GM12878 (cell line): Measurements from ENCODE around the gene GLT1D1. TPM values are rescaled to one million over a fixed set of nuclear protein-coding genes. Genes with fewer than 3 reads are reported as not detected.

Source experiments
- ATF3 ChIP-seq: IDR thresholded peaks from 2 replicates; pipeline ENCODE4 v1.6.1; 2011; ENCODE audit warnings: low read depth, mild to moderate bottlenecking, low read length, moderate library complexity, borderline replicate concordance; ENCODE audit errors: extremely low read depth
- BCLAF1 ChIP-seq: fragments of 450-650 bp; IDR thresholded peaks from 2 replicates; pipeline ENCODE4 v1.6.1; 2017; ENCODE audit warnings: antibody characterized with exemption, mild to moderate bottlenecking, moderate library complexity
- BRCA1 ChIP-seq: IDR thresholded peaks from 2 replicates; pipeline ENCODE4 v1.6.1; 2011; ENCODE audit warnings: low read depth, low read length, improper control_type of control experiment
- E4F1 ChIP-seq: fragments of 450-650 bp; IDR thresholded peaks from 2 replicates; pipeline ENCODE4 v1.6.1; 2018; ENCODE audit warnings: borderline replicate concordance, mild to moderate bottlenecking; ENCODE audit not compliant: partially characterized antibody
- FOXK2 ChIP-seq: fragments of 450-650 bp; IDR thresholded peaks from 2 replicates; pipeline ENCODE4 v1.6.1; 2017; ENCODE audit warnings: mild to moderate bottlenecking, moderate library complexity
- HCFC1 ChIP-seq: fragments of 150-350 bp; IDR thresholded peaks from 2 replicates; pipeline ENCODE4 v1.6.1; 2014; ENCODE audit warnings: low read length
- HDAC2 ChIP-seq: fragments of 200-600 bp; sonication (generic); IDR thresholded peaks from 2 replicates; pipeline ENCODE4 v1.6.1; 2017
- HDAC6 ChIP-seq: fragments of 200-600 bp; sonication (generic); IDR thresholded peaks from one replicate; pipeline ENCODE4 v1.8.0; 2017; ENCODE audit warnings: antibody characterized with exemption; ENCODE audit not compliant: unreplicated experiment
- MEF2A ChIP-seq: IDR thresholded peaks from 2 replicates; pipeline ENCODE4 v1.6.1; 2011; ENCODE audit warnings: low read depth, mild to moderate bottlenecking, low read length, moderate library complexity; ENCODE audit not compliant: insufficient read depth
- NBN ChIP-seq: fragments of 450-650 bp; IDR thresholded peaks from 2 replicates; pipeline ENCODE4 v1.6.1; 2016
- NR2C1 ChIP-seq: fragments of 450-650 bp; IDR thresholded peaks from 2 replicates; pipeline ENCODE4 v1.6.1; 2017; ENCODE audit warnings: antibody characterized with exemption, mild to moderate bottlenecking, moderate library complexity
- POLR2AphosphoS2 ChIP-seq: IDR thresholded peaks from 2 replicates; pipeline ENCODE4 v1.6.1; 2011; ENCODE audit warnings: low read depth, mild to moderate bottlenecking, low read length, improper control_type of control experiment, moderate library complexity
- POLR2AphosphoS5 ChIP-seq: IDR thresholded peaks from 2 replicates; pipeline ENCODE4 v1.6.1; 2011; ENCODE audit warnings: mild to moderate bottlenecking, low read length, inconsistent platforms
- RB1 ChIP-seq: fragments of 450-650 bp; formaldehyde crosslinking; IDR thresholded peaks from 2 replicates; pipeline ENCODE4 v1.6.1; 2017; ENCODE audit warnings: mild to moderate bottlenecking, borderline replicate concordance
- SIN3A ChIP-seq: IDR thresholded peaks from 2 replicates; pipeline ENCODE4 v1.6.1; 2012; ENCODE audit warnings: low read depth, low read length, improper control_type of control experiment
- SPI1 ChIP-seq: IDR thresholded peaks from 2 replicates; pipeline ENCODE4 v1.6.1; 2011; ENCODE audit warnings: low read depth, mild to moderate bottlenecking, low read length, moderate library complexity, borderline replicate concordance; ENCODE audit not compliant: insufficient read depth
- STAT3 ChIP-seq: IDR thresholded peaks from 2 replicates; pipeline ENCODE4 v1.6.1; 2011; ENCODE audit warnings: low read depth, low read length, improper control_type of control experiment
- TCF12 ChIP-seq: IDR thresholded peaks from 2 replicates; pipeline ENCODE4 v1.6.1; 2011; ENCODE audit warnings: low read depth, mild to moderate bottlenecking, low read length
- TCF3 ChIP-seq: IDR thresholded peaks from 2 replicates; pipeline ENCODE4 v1.6.1; 2012; ENCODE audit warnings: low read depth, mild to moderate bottlenecking, low read length, borderline replicate concordance; ENCODE audit not compliant: insufficient read depth
- YBX1 ChIP-seq: fragments of 450-650 bp; IDR thresholded peaks from 2 replicates; pipeline ENCODE4 v1.6.1; 2016; ENCODE audit warnings: antibody characterized with exemption
- ZBTB4 ChIP-seq: fragments of 450-650 bp; formaldehyde crosslinking; IDR thresholded peaks from 2 replicates; pipeline ENCODE4 v1.4.0; 2022; ENCODE audit warnings: mild to moderate bottlenecking, moderate library complexity
- ZNF622 ChIP-seq: fragments of 450-650 bp; IDR thresholded peaks from 2 replicates; pipeline ENCODE4 v1.6.1; 2017; ENCODE audit warnings: mild to moderate bottlenecking, inconsistent platforms
- polyA plus RNA-seq, 11 experiments: library from polyadenylated mRNA; depleted of rRNA in 4 of 11; unstranded in 6 of 11; stranded (reverse) in 5 of 11; fragments of >200 nt; fragmentation: Nextera tagmentation in 4 of 11; fragmentation: Illumina TruSeq in 1 of 11; extraction: Ambion mirVana in 4 of 11; extraction: Trizol in 1 of 11; gene quantifications; 1 replicate in 1 of 11; 2 replicates in 10 of 11; pipeline versions ENCODE4 v1.2.1 to v1.2.3, GENCODE V29; 2011 to 2016; ENCODE audit warnings: inconsistent platforms in 2 of 11, missing spikeins in 2 of 11, low read depth in 1 of 11
- total RNA-seq, 4 experiments: library from RNA; depleted of rRNA in 3 of 4; stranded (reverse); fragments of >200 nt in 3 of 4; fragmentation: Illumina TruSeq in 1 of 4; extraction: Trizol in 1 of 4; gene quantifications; 2 replicates each; pipeline versions ENCODE4 v1.2.1 to v1.2.3, GENCODE V29; 2013 to 2021

The GLT1D1 gene
- total and polyA plus RNA-seq, 10 of the 15 experiments (the other 5 are each of a cell fraction or from before 2014, with no cell fraction given): 0.42 to 62.8 (median 3.0) TPM

- no peak for TF ChIP-seq ATF3
- TF ChIP-seq RB1: peak; percentile 22; the same call in 1 of the 2 replicates
- no peak for TF ChIP-seq SIN3A
- no peak for TF ChIP-seq BRCA1
- TF ChIP-seq POLR2AphosphoS2: no peak
- TF ChIP-seq FOXK2: no peak
- TF ChIP-seq SPI1: peak; percentile 88
- TF ChIP-seq ZBTB4: no peak
- TF ChIP-seq BCLAF1: no peak
- TF ChIP-seq POLR2AphosphoS5: no peak
- no peak for TF ChIP-seq ZNF622
- no peak for TF ChIP-seq E4F1
- TF ChIP-seq MEF2A: peak; percentile 67
- no peak for TF ChIP-seq YBX1
- TF ChIP-seq HDAC2: no peak
- TF ChIP-seq NBN: peak; percentile 32; the same call in 1 of the 2 replicates
- TF ChIP-seq HDAC6: no peak
- no peak; the same call in 1 of the 2 replicates for TF ChIP-seq NR2C1
- TF ChIP-seq HCFC1: no peak
- peak; percentile 93; the same call in 1 of the 2 replicates for TF ChIP-seq STAT3
- peak; percentile 86 for TF ChIP-seq TCF12
- TF ChIP-seq TCF3: peak; percentile 85; the same call in 1 of the 2 replicates
These were observed 22.8 kb upstream of the GLT1D1 start (continued) for GRCh38 chr12:128830505-128830893.
